Skin epidermis (tissue), 12 donors: ENCODE data around the gene EWSR1.
"Not testable (repeated sequence)": the region's sequence is repeated elsewhere in the genome, so short reads cannot be mapped to it uniquely, and the experiment has no call there.

Experiments
- H3K27ac ChIP-seq, 21 experiments: fragments of 200-600 bp; sonication (generic) in 11 of 21; one replicate each; pipeline ENCODE4 v1.5.0; 2020; ENCODE audit warnings: mild to moderate bottlenecking in 3 of 21, inconsistent platforms in 2 of 21, moderate library complexity in 2 of 21
- H3K4me3 ChIP-seq, 7 experiments: fragments of 200-600 bp; sonication (generic) in 2 of 7; one replicate each; pipeline ENCODE4 v1.5.0; 2020; ENCODE audit warnings: inconsistent platforms in 2 of 7, mild to moderate bottlenecking in 2 of 7, moderate library complexity in 1 of 7

EWSR1 gene

GRCh38 chr22:29267858-29268510, at the start of gene EWSR1, which contains the start of gene RHBDD3:
TSS of gene EWSR1 (plus strand) at chr22:29268268. CDS start at chr22:29268337, 69 bp downstream.
TSS of gene RHBDD3 (minus strand) at chr22:29267981. CDS start at chr22:29265626, 2,355 bp downstream.
- peak within 1 kb of the TSS; percentile 80 to 99 (median 89) for H3K4me3 ChIP-seq
- H3K27ac ChIP-seq, result peak within 1 kb of the TSS; percentile 98 to 100 (median 100)

GRCh38 chr22:29218758-29219408, 49.2 kb upstream of the EWSR1 start:
- no peak overlapping the region for H3K27ac ChIP-seq
- H3K4me3 ChIP-seq, result no peak overlapping the region

- H3K27ac ChIP-seq, H3K4me3 ChIP-seq: not testable (repeated sequence)
These were observed 48.7 kb upstream of the EWSR1 start for GRCh38 chr22:29219409-29219782.

GRCh38 chr22:29219881-29220670, 48.0 kb upstream of the EWSR1 start:
- Histone ChIP-seq H3K27ac (peak overlapping the region in 1 of 21 experiments; percentile 16), H3K4me3 (no peak overlapping the region)

DNA sequence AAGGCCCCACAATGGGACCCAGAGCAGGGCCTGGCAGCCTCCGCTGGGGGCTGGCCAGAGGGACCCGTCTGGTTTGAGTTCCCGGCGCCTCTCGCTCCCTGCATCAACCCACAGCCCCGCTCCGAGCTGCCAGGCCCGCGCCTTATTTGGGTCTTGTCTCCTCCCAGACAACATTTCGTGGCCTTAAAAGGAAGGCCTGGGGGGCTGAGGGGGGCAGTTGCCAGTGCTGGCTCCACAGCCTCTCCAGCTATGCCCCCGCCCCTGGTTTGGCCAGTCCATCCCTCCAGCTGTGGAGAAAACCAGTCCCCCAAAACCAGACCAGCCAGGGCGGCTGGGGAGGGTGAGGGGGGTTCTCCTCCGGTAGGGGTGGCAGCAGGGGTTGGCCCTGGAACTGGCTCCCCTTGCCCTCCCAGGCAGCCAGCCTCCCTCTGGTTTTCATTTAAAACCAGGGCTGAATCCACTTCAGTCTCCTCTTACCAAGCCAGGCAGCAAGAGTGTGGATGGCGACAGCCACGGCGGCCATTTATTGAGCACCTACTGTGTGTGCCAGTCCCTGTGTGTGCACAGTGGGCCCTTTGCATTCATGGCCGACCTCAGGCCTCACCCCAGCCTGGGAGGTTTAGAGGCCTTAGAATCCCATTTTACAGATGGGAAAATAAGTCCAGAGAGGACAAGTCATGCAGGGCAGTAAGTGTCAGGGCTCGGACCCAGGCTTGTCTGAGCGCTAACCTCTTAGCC, 43.8 kb upstream of the EWSR1 start:
- Histone ChIP-seq H3K4me3 (no peak overlapping the region), H3K27ac (peak overlapping the region in 13 of 21 experiments; percentile 15 to 85 (median 65))

- Histone ChIP-seq H3K27ac (peak overlapping the region in 16 of 21 experiments; percentile 15 to 85 (median 61)), H3K4me3 (no peak overlapping the region)
These were observed 43.1 kb upstream of the EWSR1 start for GRCh38 chr22:29224859-29225410.

DNA sequence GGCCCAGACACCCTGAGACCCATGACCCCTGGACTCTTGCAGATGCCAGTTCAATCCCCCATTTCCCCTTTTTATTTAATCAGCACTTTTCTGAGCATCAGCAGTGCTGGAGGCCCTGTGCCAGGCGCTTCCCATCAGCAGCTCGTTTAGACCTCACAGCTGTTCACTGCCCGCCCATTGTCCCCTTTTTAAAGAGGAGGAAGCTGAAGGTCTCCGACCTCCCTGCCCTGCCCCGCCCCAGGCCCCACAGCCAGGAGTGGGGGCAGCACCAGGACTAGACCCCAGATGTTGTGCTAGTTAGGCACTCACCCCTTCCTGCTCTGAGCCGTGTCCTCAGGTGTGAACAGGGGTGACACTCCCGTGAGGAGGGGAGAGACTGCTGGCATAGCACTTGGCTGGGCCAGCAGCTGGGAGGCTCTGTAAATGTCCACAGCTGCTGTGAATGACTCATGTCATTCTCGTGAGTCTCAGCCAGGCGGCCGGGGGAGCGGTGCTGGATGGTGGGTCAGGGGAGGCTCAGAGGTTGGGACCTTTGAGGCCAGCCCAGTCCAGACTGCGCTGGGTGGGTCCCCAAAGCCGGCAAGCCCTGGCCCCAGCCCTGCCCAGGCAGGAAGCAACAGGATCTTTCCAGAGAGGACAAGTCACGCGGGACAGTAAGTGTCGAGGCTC, 42.5 kb upstream of the EWSR1 start:
- Histone ChIP-seq H3K4me3 (no peak overlapping the region), H3K27ac (peak overlapping the region in 17 of 21 experiments; percentile 0 to 85 (median 60))

GRCh38 chr22:29226351-29226981, 41.6 kb upstream of the EWSR1 start:
- H3K4me3 ChIP-seq, result no peak overlapping the region
- peak overlapping the region in 16 of 21 experiments; percentile 0 to 85 (median 50) for H3K27ac ChIP-seq

GRCh38 chr22:29230972-29231875, 36.8 kb upstream of the EWSR1 start:
- Histone ChIP-seq H3K27ac (no peak overlapping the region), H3K4me3 (no peak overlapping the region)

DNA sequence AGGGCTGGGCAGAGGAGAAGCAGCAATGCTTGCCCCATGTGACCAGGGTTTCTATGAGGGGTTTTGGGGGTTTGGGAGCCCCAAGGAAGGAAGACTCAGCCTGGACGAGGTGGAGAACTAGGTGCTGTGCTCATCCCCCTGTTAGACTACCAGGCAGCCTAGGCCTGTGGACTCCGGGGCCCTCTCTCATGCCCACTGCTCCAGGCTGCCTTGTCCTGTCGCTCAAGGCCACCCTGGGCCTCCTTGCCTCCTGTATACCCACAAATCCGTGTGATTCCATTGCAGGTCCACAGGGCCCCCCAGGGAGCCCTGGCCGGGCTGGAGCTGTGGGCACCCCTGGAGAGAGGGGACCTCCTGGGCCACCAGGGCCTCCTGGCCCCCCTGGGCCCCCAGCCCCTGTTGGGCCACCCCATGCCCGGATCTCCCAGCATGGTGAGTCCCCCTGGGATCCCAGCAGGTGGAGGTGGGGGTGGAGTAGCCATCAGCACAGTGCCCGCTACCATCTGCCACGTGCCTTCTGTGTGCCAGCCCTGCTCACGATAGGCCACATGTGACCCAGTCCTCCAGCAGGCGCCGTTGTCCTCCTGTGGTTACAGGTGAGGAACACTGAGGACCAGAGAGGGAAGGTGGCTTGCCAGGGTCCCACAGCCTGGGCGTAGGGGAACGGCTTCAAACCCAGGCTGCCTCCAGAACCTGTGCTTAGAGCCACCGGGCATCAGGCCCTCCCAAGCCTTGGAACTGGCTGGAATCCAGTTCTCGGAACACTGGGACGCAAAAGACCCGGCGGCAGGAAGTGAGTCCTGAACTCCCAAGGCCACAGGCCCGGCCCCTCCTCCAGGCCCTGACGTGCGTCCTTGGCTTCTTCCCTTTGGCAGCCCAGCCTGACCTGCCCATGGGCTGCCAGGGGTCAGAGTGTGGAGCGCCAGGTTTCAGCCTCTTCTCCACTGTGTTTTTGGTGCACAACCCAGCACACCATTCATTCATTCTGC, 35.8 kb upstream of the EWSR1 start:
- no peak overlapping the region for H3K4me3 ChIP-seq

DNA sequence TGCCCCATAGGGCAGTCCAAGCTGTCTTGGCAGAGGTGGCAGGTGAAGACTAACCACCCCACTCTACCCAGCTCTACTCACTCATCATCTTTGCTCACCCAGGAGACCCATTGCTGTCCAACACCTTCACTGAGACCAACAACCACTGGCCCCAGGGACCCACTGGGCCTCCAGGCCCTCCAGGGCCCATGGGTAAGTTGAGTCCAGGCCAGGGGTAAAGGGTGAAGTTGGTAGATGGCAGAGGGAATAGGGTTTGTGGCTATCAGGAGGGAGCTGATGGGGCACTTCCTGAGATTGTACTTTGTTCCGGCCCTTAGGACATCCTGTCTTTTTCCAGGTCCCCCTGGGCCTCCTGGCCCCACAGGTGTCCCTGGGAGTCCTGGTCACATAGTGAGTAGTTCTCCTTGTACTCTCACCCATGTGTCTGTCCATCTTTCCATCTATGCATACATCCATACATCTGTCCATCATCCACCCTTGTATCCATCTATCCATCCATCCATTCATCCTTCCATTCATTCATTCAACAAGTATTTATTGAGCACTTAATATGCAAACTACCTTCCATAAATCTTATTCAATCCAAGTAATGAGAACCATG, 34.7 kb upstream of the EWSR1 start:
- no peak overlapping the region for H3K4me3 ChIP-seq
- no peak overlapping the region for H3K27ac ChIP-seq

More for the DNA sequence above, 35.8 kb upstream of the EWSR1 start:
- no peak overlapping the region for H3K27ac ChIP-seq

DNA sequence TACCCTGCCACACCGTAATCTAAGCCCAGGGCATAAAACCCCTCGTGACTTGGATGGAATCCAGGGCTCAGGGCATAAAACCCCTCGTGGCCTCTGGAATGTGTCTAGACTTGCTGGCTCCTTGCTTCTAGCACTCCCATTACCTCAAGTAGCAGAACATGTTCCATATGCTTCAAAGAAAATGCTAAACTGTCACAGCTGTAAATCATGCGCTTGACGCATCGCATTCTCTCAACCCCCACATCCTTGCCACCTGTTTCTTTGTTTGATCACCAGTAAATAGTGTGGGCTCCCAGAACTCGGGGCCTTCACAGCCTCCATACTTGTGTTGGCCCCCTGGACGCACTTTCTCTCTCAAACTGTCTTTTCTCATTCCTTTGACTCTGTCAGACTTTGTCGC, 27.6 kb upstream of the EWSR1 start:
- H3K27ac ChIP-seq, H3K4me3 ChIP-seq: not testable (repeated sequence)

DNA sequence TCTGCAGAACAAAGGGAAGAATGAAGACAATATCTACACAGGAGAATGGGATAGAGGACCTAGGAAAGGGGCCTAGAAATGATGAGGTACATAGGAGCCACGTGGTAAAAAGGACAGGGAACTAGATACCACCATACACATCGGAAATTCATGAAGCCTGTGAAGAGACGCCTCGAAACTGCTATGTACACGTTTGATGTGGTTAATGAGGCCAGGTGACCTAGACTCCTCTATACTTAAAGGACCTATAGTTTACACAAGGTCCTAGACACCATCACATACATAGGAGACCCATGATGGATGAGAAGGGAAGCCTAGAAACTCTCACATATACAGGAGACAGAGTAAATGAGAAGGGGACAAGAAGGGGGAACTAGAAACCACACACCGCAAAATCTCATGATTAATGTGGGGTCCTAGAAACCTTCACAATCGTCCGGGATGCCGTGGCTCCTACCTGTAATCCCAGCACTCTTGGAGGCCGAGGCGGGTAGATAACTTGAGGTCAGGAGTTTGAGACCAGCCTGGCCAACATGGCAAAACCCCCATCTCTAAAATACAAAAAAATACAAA, 24.1 kb upstream of the EWSR1 start:
- Histone ChIP-seq H3K4me3 (no peak overlapping the region), H3K27ac (no peak overlapping the region)

DNA sequence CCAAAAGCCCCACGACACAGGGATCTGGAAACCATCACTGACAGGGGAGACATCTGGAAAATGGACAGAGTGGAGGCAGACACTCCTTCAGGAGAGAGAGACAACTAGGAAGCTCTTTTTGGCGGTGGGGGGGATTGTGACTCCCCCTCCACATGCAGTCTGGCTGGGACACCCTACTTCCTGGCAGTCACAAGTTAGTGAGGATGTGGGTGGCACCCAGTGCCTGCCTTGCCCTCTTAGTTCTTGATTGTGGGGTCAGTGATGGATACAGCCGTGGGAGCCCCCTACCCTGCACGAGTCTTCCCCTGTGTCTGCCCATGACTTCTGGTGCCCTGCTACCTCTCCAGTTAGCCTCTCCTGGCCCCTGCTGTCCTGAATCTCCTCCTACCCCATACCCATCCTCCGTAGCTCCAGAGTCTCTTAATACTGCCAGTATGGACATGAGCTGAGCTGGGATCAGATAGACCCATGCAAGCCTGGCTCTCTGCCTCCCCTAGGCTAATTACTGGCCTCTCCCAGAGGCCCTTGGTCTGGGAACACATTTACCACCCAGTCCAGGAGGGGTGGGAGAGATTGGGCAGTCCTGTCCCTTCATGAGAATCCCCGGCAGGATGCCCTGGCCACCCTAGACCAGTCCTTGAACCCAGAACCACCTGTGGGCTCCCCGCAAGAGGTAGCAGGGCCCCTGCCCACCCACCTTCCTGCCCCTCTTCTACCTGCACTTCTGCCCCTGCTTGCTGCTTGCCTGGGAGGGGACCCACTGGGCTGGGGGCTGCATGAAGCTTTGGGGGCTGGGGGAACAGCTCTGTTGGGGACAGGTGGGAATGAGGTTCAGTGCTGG, 23.1 kb upstream of the EWSR1 start:
- Histone ChIP-seq H3K27ac (peak overlapping the region in 1 of 21 experiments; percentile 14), H3K4me3 (no peak overlapping the region)
